DLD1 (cell line): Measurements from ENCODE around the gene PODXL.
"Not testable (repeated sequence)": the region's sequence is repeated elsewhere in the genome, so short reads cannot be mapped to it uniquely, and the experiment has no call there.

Experiments used
- in situ Hi-C: cut with HindIII; loops from 2 replicates; pipeline ENCODE4 v1.10.0; 2017; ENCODE audit warnings: low sequenced_read_pairs

PODXL gene

GRCh38 chr7:131538813-131539179 is 17.6 kb downstream of the PODXL start:
- in situ Hi-C loops = no loop called here

GRCh38 chr7:131538071-131538812 is 18.2 kb downstream of the PODXL start:
- in situ Hi-C loops = no loop called here

- in situ Hi-C loops = no loop called here
Measured at GRCh38 chr7:131537571-131537978, 18.9 kb downstream of the PODXL start.

- in situ Hi-C loops = no loop called here
Measured at GRCh38 chr7:131536361-131536849, 20.0 kb downstream of the PODXL start.

- in situ Hi-C loops = no loop called here
Measured at GRCh38 chr7:131533566-131534561, 22.6 kb downstream of the PODXL start.

- in situ Hi-C loops = no loop called here
Measured at GRCh38 chr7:131533151-131533559, 23.3 kb downstream of the PODXL start.

GRCh38 chr7:131532570-131533091 is 23.8 kb downstream of the PODXL start:
- in situ Hi-C loops = no loop called here

GRCh38 chr7:131530137-131530536 is 26.3 kb downstream of the PODXL start:
- in situ Hi-C loops = no loop called here

GRCh38 chr7:131529617-131530016 is 26.8 kb downstream of the PODXL start:
- in situ Hi-C loops = no loop called here

- in situ Hi-C loops = no loop called here
Measured at GRCh38 chr7:131529179-131529578, 27.2 kb downstream of the PODXL start.

GRCh38 chr7:131527456-131527855 is 29.0 kb downstream of the PODXL start:
- in situ Hi-C loops = no loop called here

GRCh38 chr7:131525820-131526219 is 30.6 kb downstream of the PODXL start:
- in situ Hi-C loops = no loop called here

GRCh38 chr7:131524703-131525102 is 31.7 kb downstream of the PODXL start:
- in situ Hi-C loops = no loop called here

- in situ Hi-C loops = no loop called here
Measured at GRCh38 chr7:131524115-131524514, 32.3 kb downstream of the PODXL start.

- in situ Hi-C loops = no loop called here
Measured at GRCh38 chr7:131522325-131522930, 34.0 kb downstream of the PODXL start.

GRCh38 chr7:131521651-131522163 is 34.7 kb downstream of the PODXL start:
- in situ Hi-C loops = no loop called here

- in situ Hi-C loops = no loop called here
Measured at GRCh38 chr7:131518626-131519025, 37.8 kb downstream of the PODXL start.

- in situ Hi-C loops = no loop called here
Measured at GRCh38 chr7:131517218-131517923, 39.1 kb downstream of the PODXL start.

- in situ Hi-C loops = not testable (repeated sequence)
Measured at GRCh38 chr7:131515471-131515870, 41.0 kb downstream of the PODXL start.
